Liver (tissue), 9 donors: Measurements from ENCODE around the gene SNAP47. TPM values are rescaled to one million over a fixed set of nuclear protein-coding genes. Genes with fewer than 3 reads are reported as not detected.

ENCODE experiments used
- DNase-seq: peaks from one replicate; pipeline ENCODE4 v3.0.0-alpha.2; 2017; ENCODE audit warnings: low spot score
- H3K27ac ChIP-seq, 2 donors: one replicate each; pipeline ENCODE4 v1.7.0; 2013; ENCODE audit warnings: inconsistent platforms in 2 of 2, low read length in 2 of 2, control low read depth in 1 of 2, low read depth in 1 of 2, mild to moderate bottlenecking in 1 of 2
- H3K27me3 ChIP-seq, 4 donors: one replicate each; pipeline versions ENCODE4 v1.6.1 to v1.7.0; 2013; ENCODE audit warnings: low read length in 3 of 4, inconsistent platforms in 1 of 4, mild to moderate bottlenecking in 1 of 4, moderate library complexity in 1 of 4; ENCODE audit not compliant: control insufficient read depth in 4 of 4, insufficient read depth in 4 of 4
- H3K36me3 ChIP-seq, 4 donors: one replicate each; pipeline versions ENCODE4 v1.6.1 to v1.7.0; 2013; ENCODE audit warnings: low read length in 3 of 4, mild to moderate bottlenecking in 3 of 4, low read depth in 1 of 4, moderate library complexity in 1 of 4; ENCODE audit not compliant: control insufficient read depth in 4 of 4, insufficient read depth in 3 of 4
- H3K4me1 ChIP-seq, 4 donors: one replicate each; pipeline versions ENCODE4 v1.6.1 to v1.7.0; 2013; ENCODE audit warnings: low read length in 3 of 4, mild to moderate bottlenecking in 3 of 4, moderate library complexity in 1 of 4; ENCODE audit not compliant: control insufficient read depth in 4 of 4, insufficient read depth in 4 of 4
- H3K4me3 ChIP-seq, 3 donors: one replicate each; pipeline versions ENCODE4 v1.6.1 to v1.7.0; 2013; ENCODE audit warnings: low read length in 3 of 3, control low read depth in 1 of 3, low read depth in 1 of 3, mild to moderate bottlenecking in 1 of 3
- H3K9ac ChIP-seq, 2 donors: one replicate each; pipeline ENCODE4 v1.7.0; 2013; ENCODE audit warnings: low read length in 2 of 2, mild to moderate bottlenecking in 2 of 2, moderate library complexity in 2 of 2, control low read depth in 1 of 2, low read depth in 1 of 2
- H3K9me3 ChIP-seq, 4 donors: one replicate each; pipeline versions ENCODE4 v1.6.1 to v1.7.0; 2013; ENCODE audit warnings: low read length in 3 of 4; ENCODE audit not compliant: control insufficient read depth in 4 of 4
- CTCF ChIP-seq: fragments of 150-350 bp; IDR thresholded peaks from 2 replicates; pipeline ENCODE4 v1.5.1; 2017; ENCODE audit warnings: improper control_type of control experiment, low read depth, low read length; ENCODE audit not compliant: missing input control
- EGR1 ChIP-seq, 2 donors: IDR thresholded peaks; 2 replicates each; pipeline ENCODE4 v1.6.1; 2016 to 2018; ENCODE audit warnings: antibody characterized with exemption in 2 of 2, low read depth in 2 of 2
- FOXA1 ChIP-seq: IDR thresholded peaks from 2 replicates; pipeline ENCODE4 v1.6.1; 2016; ENCODE audit warnings: antibody characterized with exemption
- FOXA2 ChIP-seq: IDR thresholded peaks from 2 replicates; pipeline ENCODE4 v1.6.1; 2016; ENCODE audit warnings: antibody characterized with exemption
- GABPA ChIP-seq, 2 donors: IDR thresholded peaks in 1 of 2; conservative IDR thresholded peaks in 1 of 2; 2 replicates each; pipeline ENCODE4 v1.6.1; 2016; ENCODE audit warnings: antibody characterized with exemption in 2 of 2, mild to moderate bottlenecking in 1 of 2, moderate library complexity in 1 of 2
- HNF4A ChIP-seq, 2 donors: conservative IDR thresholded peaks; 2 replicates each; pipeline ENCODE4 v1.6.1; 2016; ENCODE audit warnings: antibody characterized with exemption in 2 of 2, mild to moderate bottlenecking in 2 of 2
- HNF4G ChIP-seq: IDR thresholded peaks from 2 replicates; pipeline ENCODE4 v1.6.1; 2016; ENCODE audit warnings: antibody characterized with exemption
- JUND ChIP-seq, 2 donors: IDR thresholded peaks; 2 replicates each; pipeline ENCODE4 v1.6.1; 2016; ENCODE audit warnings: antibody characterized with exemption in 2 of 2
- NR2F2 ChIP-seq: IDR thresholded peaks from 2 replicates; pipeline ENCODE4 v1.6.1; 2016; ENCODE audit warnings: antibody characterized with exemption
- RAD21 ChIP-seq, 2 donors: IDR thresholded peaks; 2 replicates each; pipeline ENCODE4 v1.6.1; 2016; ENCODE audit warnings: antibody characterized with exemption in 2 of 2, mild to moderate bottlenecking in 2 of 2
- RXRA ChIP-seq, 2 donors: IDR thresholded peaks; 2 replicates each; pipeline ENCODE4 v1.6.1; 2017 to 2018; ENCODE audit warnings: antibody characterized with exemption in 2 of 2, mild to moderate bottlenecking in 1 of 2
- SP1 ChIP-seq: IDR thresholded peaks from 2 replicates; pipeline ENCODE4 v1.6.1; 2018; ENCODE audit warnings: antibody characterized with exemption, mild to moderate bottlenecking
- YY1 ChIP-seq: IDR thresholded peaks from 2 replicates; pipeline ENCODE4 v1.6.1; 2016; ENCODE audit warnings: antibody characterized with exemption, mild to moderate bottlenecking
- ZBTB33 ChIP-seq: IDR thresholded peaks from 2 replicates; pipeline ENCODE4 v1.6.1; 2016; ENCODE audit warnings: antibody characterized with exemption
- WGBS: extraction: QIAGEN DNeasy Blood & Tissue Kit; methylation state at CpG from one replicate; pipeline ENCODE4 v1.1.7; 2013; 5-methylcytosine and 5-hydroxymethylcytosine counted together
- polyA plus RNA-seq, 2 donors: library from polyadenylated mRNA; stranded (reverse) in 1 of 2; unstranded in 1 of 2; fragments of 200-250 nt in 1 of 2; fragments of >200 nt in 1 of 2; fragmentation: Nextera tagmentation in 1 of 2; extraction: Ambion mirVana in 1 of 2; gene quantifications; one replicate each; pipeline versions ENCODE4 v1.2.1 to v1.2.3, GENCODE V29; 2013 to 2015
- total RNA-seq, 2 donors: library from RNA; depleted of rRNA; stranded (reverse); fragments of >200 nt; gene quantifications; one replicate each; pipeline ENCODE4 v1.2.3, GENCODE V29; 2014
- TF ChIP-seq, protein P1 (sequence below): IDR thresholded peaks from 2 replicates; pipeline ENCODE4 v1.6.1; 2016; ENCODE audit warnings: antibody characterized with exemption
- TF ChIP-seq, protein P2 (sequence below): IDR thresholded peaks from 2 replicates; pipeline ENCODE4 v1.6.1; 2016; ENCODE audit warnings: antibody characterized with exemption
- donor health status: healthy.
- donor health status: healthy.
- donor health status: healthy.
- donor health status: healthy.
- donor health status: healthy.

SNAP47 gene
- total and polyA plus RNA-seq, 4 donors: 15.3 to 23.3 (median 16.3) TPM

DNA sequence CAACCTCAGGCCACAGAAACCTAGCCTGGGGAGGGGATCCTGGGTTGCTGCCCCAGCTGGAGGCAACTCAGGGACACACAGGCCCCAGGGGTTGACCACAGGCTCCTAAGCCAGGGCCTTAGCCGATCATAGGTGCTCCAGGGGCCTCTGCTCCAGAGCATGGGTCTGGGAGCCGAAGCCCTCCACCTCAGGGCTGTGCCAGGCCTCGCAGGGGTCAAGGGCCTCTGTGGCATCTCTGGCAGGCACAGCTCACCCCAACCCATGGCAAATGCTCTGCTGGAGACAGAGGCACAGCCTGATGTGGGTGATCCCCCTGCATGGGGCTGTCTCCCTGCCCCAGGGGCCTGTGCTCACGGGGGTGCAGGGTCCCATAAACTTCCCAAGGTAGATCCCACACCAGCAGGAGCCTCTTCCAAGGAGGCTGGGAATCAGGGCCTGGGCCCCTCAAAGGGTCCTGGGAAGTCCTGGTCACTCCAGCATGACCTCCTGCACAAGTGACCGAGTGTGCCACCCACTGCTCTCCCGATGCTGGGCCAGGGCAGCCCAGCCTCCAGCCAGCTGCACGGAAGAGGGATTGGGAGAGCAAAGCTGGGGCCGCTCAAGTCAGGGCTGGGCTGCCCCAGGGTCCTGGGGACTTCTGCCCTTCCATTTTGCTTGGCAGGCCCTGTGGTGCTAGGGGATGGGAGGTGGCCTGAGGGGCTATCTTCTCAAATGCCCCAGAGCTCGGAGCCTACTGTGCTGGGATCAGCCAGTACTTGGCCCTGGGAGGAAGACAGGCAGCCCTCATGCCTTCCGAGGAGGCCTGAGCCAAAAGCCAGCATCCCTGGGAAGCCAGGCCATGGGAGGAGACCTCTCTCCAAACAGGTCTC lies 58.1 kb downstream of the SNAP47 start:
- Histone ChIP-seq H3K4me1 (peaks cover 0 to 7% (median 3%) of the 10 kb centered on the region in 4 donors), H3K36me3 (no peaks in the 10 kb centered on the region), H3K9me3 (no peaks in the 10 kb centered on the region), H3K9ac (no peak overlapping the region), H3K27me3 (peaks cover 0 to 2% (median 0%) of the 10 kb centered on the region in 4 donors), H3K27ac (no peak overlapping the region), H3K4me3 (no peak overlapping the region)
- no peak for DNase-seq
- 86% methylated on average over 10 of the region's 10 CpGs for WGBS
- TF ChIP-seq GABPA (IDR thresholded peaks at IDR 0.05 in 1 of 2, conservative IDR thresholded peaks at IDR 0.05 in 1 of 2): no peak
- TF ChIP-seq RAD21 (IDR thresholded peaks at IDR 0.05): no peak
- TF ChIP-seq EGR1 (IDR thresholded peaks at IDR 0.05; ENCODE audit: low read depth in 2 of 2): no peak
- TF ChIP-seq FOXA2: no peak
- TF ChIP-seq ZBTB33: no peak
- TF ChIP-seq NR2F2: no peak
- TF ChIP-seq, protein P1, sequence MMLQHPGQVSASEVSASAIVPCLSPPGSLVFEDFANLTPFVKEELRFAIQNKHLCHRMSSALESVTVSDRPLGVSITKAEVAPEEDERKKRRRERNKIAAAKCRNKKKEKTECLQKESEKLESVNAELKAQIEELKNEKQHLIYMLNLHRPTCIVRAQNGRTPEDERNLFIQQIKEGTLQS: no peak
- TF ChIP-seq YY1: no peak
- no peak for TF ChIP-seq RXRA (IDR thresholded peaks at IDR 0.05)
- no peak for TF ChIP-seq HNF4G
- TF ChIP-seq JUND (IDR thresholded peaks at IDR 0.05): no peak
- no peak for TF ChIP-seq FOXA1
- no peak for TF ChIP-seq HNF4A (conservative IDR thresholded peaks at IDR 0.05)

- DNase-seq: no peak
- Histone ChIP-seq H3K4me1 (no peaks in the 10 kb centered on the region), H3K27me3 (peaks cover 0 to 2% (median 0%) of the 10 kb centered on the region in 4 donors), H3K27ac (no peak overlapping the region), H3K4me3 (no peak overlapping the region), H3K9me3 (no peaks in the 10 kb centered on the region), H3K9ac (no peak overlapping the region), H3K36me3 (no peaks in the 10 kb centered on the region)
- WGBS: 67% methylated on average over 12 of the region's 12 CpGs
- TF ChIP-seq RXRA (IDR thresholded peaks at IDR 0.05) (no peak), EGR1 (IDR thresholded peaks at IDR 0.05; ENCODE audit: low read depth in 2 of 2) (peak in 1 of 2 donors; percentile 40), FOXA1 (no peak)
Observed at GRCh38 chr1:227793948-227794816, 58.9 kb downstream of the SNAP47 start.

DNA sequence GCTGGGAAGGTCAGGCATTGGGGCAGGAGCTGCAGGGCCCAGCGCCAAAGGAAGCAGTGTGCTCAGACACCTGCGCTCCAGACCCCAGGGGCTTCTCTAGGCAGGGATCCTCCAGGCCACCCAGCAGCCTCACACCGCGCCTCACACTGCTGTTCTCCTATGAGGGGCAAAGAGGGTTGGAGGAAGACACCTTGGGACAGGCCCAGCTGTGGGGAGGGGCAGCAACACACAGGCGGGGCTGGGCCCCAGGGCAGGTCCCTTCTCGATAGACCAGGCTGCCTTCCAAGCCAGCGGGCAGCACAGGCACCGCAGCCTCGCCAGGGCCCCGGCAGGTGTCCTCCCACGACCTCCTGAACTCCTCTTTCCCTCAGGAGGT lies 59.6 kb downstream of the SNAP47 start:
- Histone ChIP-seq H3K4me1 (no peaks in the 10 kb centered on the region), H3K27ac (no peak overlapping the region), H3K27me3 (peaks cover 0 to 2% (median 0%) of the 10 kb centered on the region in 4 donors), H3K4me3 (no peak overlapping the region), H3K9me3 (no peaks in the 10 kb centered on the region), H3K9ac (no peak overlapping the region), H3K36me3 (no peaks in the 10 kb centered on the region)
- DNase-seq: no peak
- 70% methylated on average over 11 of the region's 11 CpGs for WGBS
- no peak for TF ChIP-seq NR2F2
- TF ChIP-seq HNF4G: no peak
- TF ChIP-seq CTCF: no peak
- TF ChIP-seq SP1: no peak
- no peak for TF ChIP-seq RAD21 (IDR thresholded peaks at IDR 0.05)
- no peak for TF ChIP-seq FOXA1
- TF ChIP-seq, protein P1: no peak
- TF ChIP-seq YY1: no peak
- TF ChIP-seq, protein P2, sequence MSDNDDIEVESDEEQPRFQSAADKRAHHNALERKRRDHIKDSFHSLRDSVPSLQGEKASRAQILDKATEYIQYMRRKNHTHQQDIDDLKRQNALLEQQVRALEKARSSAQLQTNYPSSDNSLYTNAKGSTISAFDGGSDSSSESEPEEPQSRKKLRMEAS: no peak
- TF ChIP-seq JUND (IDR thresholded peaks at IDR 0.05): no peak
- TF ChIP-seq HNF4A (conservative IDR thresholded peaks at IDR 0.05): no peak
